Pericardium fibroblast (primary cell): Measurements from ENCODE around the gene AGPAT2. TPM values are rescaled to one million over a fixed set of nuclear protein-coding genes. Genes with fewer than 3 reads are reported as not detected.

ENCODE experiments used
- total RNA-seq: library from RNA; depleted of rRNA; stranded (reverse); fragments of >200 nt; gene quantifications from 2 replicates; pipeline ENCODE4 v1.2.3, GENCODE V29; 2015

AGPAT2 gene
- 36.3 and 44.7 TPM in 2 replicates for total RNA-seq

GRCh38 chr9:136686794-136687711, at the start of gene AGPAT2:
Gene AGPAT2 (minus strand): TSS chr9:136687457. CDS start chr9:136687357, 100 bp downstream.

GRCh38 chr9:136711751-136712689, 24.8 kb upstream of the AGPAT2 start, which contains the start of gene DIPK1B:
Gene DIPK1B (plus strand): TSS chr9:136712572. CDS start chr9:136712666, 94 bp downstream.

GRCh38 chr9:136662656-136663581, 24.3 kb downstream of the AGPAT2 start, which contains the start of gene EGFL7:
Gene EGFL7 (plus strand): TSS chr9:136662916. CDS start chr9:136668283, 5,367 bp downstream.

Other genes with a start within 250 kb of the AGPAT2 start
- gene INPP5E, start 247.6 kb downstream of the AGPAT2 start, total RNA-seq = 11.2 and 15.9 TPM in 2 replicates
- gene SEC16A, start 204.4 kb downstream of the AGPAT2 start, total RNA-seq = 40.7 and 46.1 TPM in 2 replicates
- gene NOTCH1, start 141.4 kb downstream of the AGPAT2 start, total RNA-seq = 9.4 and 13.8 TPM in 2 replicates
- gene EGFL7, start 24.5 kb downstream of the AGPAT2 start, total RNA-seq = 44.8 and 72.6 TPM in 2 replicates
- gene DIPK1B, start 25.1 kb upstream of the AGPAT2 start, total RNA-seq = 5.3 and 16.5 TPM in 2 replicates
- not detected in 2 replicates for gene LCN10, start 55.5 kb upstream of the AGPAT2 start, total RNA-seq
- not detected in 2 replicates for gene LCN6, start 61.1 kb upstream of the AGPAT2 start, total RNA-seq
- gene LCN8, start 70.8 kb upstream of the AGPAT2 start, total RNA-seq = not detected in 2 replicates
- not detected in 2 replicates for gene LCN15, start 77.1 kb upstream of the AGPAT2 start, total RNA-seq
- gene TMEM141, start 103.9 kb upstream of the AGPAT2 start, total RNA-seq = 86.8 and 179 TPM in 2 replicates
- 0.35 TPM in 1 of 2 replicates, not detected in the other for gene CCDC183, start 108.9 kb upstream of the AGPAT2 start, total RNA-seq
- 69.3 and 72.9 TPM in 2 replicates for gene RABL6, start 120.5 kb upstream of the AGPAT2 start, total RNA-seq
- gene AJM1, start 155.0 kb upstream of the AGPAT2 start, total RNA-seq = 2.0 TPM in 2 replicates
- 83.2 and 140 TPM in 2 replicates for gene PHPT1, start 162.0 kb upstream of the AGPAT2 start, total RNA-seq
- 0.77 and 1.8 TPM in 2 replicates for gene MAMDC4, start 164.9 kb upstream of the AGPAT2 start, total RNA-seq
- 303 and 404 TPM in 2 replicates for gene EDF1, start 178.9 kb upstream of the AGPAT2 start, total RNA-seq
- 3.4 and 4.9 TPM in 2 replicates for gene TRAF2, start 199.1 kb upstream of the AGPAT2 start, total RNA-seq